ENCODE data around the gene RGS9. TPM values are rescaled to one million over a fixed set of nuclear protein-coding genes. Genes with fewer than 3 reads are reported as not detected.

RGS9 gene
- total and polyA plus RNA-seq, 2 donors (not counting 1 experiment from before 2014, with no cell fraction given) = 0.36 to 3.4 TPM

DNA sequence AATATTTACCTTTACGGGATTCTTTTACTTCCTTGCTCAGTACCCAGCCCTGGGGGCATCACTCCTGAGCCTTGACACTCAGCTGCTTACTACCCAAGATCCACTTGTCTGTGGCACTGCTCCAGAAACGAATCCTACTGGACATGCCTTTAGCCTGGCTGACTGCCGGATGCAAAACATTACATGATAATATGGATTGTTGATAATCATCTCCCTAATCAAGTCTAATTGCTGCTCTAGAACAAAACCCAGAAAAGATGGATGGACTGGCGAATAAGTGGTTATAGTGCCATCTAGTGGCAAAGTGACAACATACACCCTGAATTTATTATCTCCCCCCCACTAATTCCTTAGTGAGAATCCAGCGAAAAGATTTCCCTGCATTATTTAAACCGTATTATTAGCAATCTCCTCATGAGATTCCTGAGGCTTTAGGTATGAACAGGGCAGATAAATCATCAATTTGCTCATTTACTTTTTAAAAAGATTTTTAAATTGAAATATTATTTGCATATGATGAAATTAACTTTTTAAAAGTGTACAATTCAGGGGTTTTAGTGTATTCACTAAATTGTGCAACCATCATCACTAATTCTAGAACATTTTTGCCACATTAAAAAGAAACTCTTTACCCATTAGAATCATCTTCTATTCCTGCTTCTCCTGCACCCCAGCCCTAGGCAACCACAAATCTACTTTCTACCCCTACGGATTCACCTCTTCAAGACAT is 61.6 kb downstream of the RGS9 start:
- WGBS (ENCODE audit: insufficient coverage) = 75% methylated on average over 2 of the region's 7 CpGs
- no peak overlapping the region for H2AFZ ChIP-seq (ENCODE audit: insufficient read depth, low read depth, low read length, poor library complexity, severe bottlenecking)
- CTCF ChIA-PET = interaction anchor here (0.9 to 2.1 kb wide), 7 partner anchors 10 to 237 kb away, joined by 3 to 12 read pairs (median 4); partner anchors contain the start of gene RGS9

DNA sequence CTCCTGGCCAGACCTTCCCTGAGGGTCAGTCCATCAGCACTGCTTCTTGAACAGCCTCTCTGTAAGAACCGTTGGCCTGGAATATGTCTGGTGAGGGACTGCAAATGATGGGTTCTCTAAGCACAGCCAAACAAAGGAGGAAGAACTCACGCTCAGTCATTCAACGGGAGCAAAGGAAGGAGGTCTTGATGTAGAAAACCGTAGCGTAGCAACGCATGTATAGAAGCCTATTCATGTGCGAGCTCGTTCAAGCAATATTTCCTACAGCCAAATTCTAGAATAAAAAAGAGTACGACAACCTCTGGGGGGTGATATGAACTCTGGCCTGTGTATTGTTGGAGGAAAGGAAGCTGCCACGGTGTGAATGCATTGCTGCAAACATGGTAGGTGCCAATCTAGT is 64.2 kb downstream of the RGS9 start:
- H3K4me3 ChIP-seq (ENCODE audit: control extremely low read depth in 1 of 5, extremely low read depth in 1 of 5, insufficient read depth in 1 of 5, low read depth in 2 of 5, low read length in 4 of 5) = no peak overlapping the region
- ATAC-seq (ENCODE audit: low read depth) (no peak), DNase-seq (no peak)
- Mint-ChIP-seq H3K27ac (no peak overlapping the region), H3K4me1 (peaks cover 2% of the 10 kb centered on the region), H3K27me3 (no peaks in the 10 kb centered on the region), H3K9me3 (ENCODE audit: insufficient read depth) (no peaks in the 10 kb centered on the region), H3K4me3 (no peak overlapping the region)
- H3K4me2 ChIP-seq (replicated peaks; ENCODE audit: low read depth, low read length, poor library complexity, severe bottlenecking) = no peak overlapping the region
- H2AFZ ChIP-seq (ENCODE audit: insufficient read depth, low read depth, low read length, poor library complexity, severe bottlenecking) = no peak overlapping the region
- no peaks in the 10 kb centered on the region for H3K79me2 ChIP-seq (ENCODE audit: control insufficient read depth, insufficient read depth, low read length)
- ChIA-PET POLR2A (no interaction called here), CTCF (no interaction called here)
- H3K9me3 ChIP-seq (ENCODE audit: control extremely low read depth in 1 of 3, control insufficient read depth in 2 of 3, insufficient read depth in 1 of 3, low read length in 2 of 3) = no peaks in the 10 kb centered on the region
- H3K9ac ChIP-seq (ENCODE audit: low read length) = no peak overlapping the region
- intact Hi-C loops (cut with micrococcal nuclease) = no loop called here
- H3K27me3 ChIP-seq (replicated peaks in 1 of 4; ENCODE audit: control extremely low read depth in 1 of 4, control insufficient read depth in 3 of 4, insufficient read depth in 4 of 4, low read length in 3 of 4) = no peaks in the 10 kb centered on the region
- H3K4me1 ChIP-seq (ENCODE audit: control insufficient read depth in 2 of 2, insufficient read depth in 2 of 2, low read length in 2 of 2) = no peaks in the 10 kb centered on the region
- WGBS (ENCODE audit: insufficient coverage) = 88% methylated on average over 2 of the region's 10 CpGs
- TF ChIP-seq EZH2 (IDR thresholded peaks at IDR 0.05; ENCODE audit: borderline replicate concordance, insufficient read depth, low read depth, low read length, poor library complexity, severe bottlenecking) = no peak
- no peaks in the 10 kb centered on the region for H4K20me1 ChIP-seq (ENCODE audit: control insufficient read depth, insufficient read depth, low read length, poor library complexity, severe bottlenecking)
- no peak overlapping the region for H3K27ac ChIP-seq (ENCODE audit: low read length in 2 of 2)
- H3K36me3 ChIP-seq (replicated peaks in 1 of 2; ENCODE audit: control extremely low read depth in 1 of 2, control insufficient read depth in 1 of 2, extremely low read depth in 1 of 2, insufficient read depth in 2 of 2, low read length in 1 of 2) = no peaks in the 10 kb centered on the region

More for the DNA sequence above, 61.6 kb downstream of the RGS9 start:
- H3K27me3 ChIP-seq (replicated peaks in 1 of 4; ENCODE audit: control extremely low read depth in 1 of 4, control insufficient read depth in 3 of 4, insufficient read depth in 4 of 4, low read length in 3 of 4) = no peaks in the 10 kb centered on the region
- H3K9me3 ChIP-seq (ENCODE audit: control extremely low read depth in 1 of 3, control insufficient read depth in 2 of 3, insufficient read depth in 1 of 3, low read length in 2 of 3) = no peaks in the 10 kb centered on the region
- no peaks in the 10 kb centered on the region for H3K27me3 Mint-ChIP-seq
- no peak overlapping the region for H3K27ac Mint-ChIP-seq
- TF ChIP-seq, protein P1, sequence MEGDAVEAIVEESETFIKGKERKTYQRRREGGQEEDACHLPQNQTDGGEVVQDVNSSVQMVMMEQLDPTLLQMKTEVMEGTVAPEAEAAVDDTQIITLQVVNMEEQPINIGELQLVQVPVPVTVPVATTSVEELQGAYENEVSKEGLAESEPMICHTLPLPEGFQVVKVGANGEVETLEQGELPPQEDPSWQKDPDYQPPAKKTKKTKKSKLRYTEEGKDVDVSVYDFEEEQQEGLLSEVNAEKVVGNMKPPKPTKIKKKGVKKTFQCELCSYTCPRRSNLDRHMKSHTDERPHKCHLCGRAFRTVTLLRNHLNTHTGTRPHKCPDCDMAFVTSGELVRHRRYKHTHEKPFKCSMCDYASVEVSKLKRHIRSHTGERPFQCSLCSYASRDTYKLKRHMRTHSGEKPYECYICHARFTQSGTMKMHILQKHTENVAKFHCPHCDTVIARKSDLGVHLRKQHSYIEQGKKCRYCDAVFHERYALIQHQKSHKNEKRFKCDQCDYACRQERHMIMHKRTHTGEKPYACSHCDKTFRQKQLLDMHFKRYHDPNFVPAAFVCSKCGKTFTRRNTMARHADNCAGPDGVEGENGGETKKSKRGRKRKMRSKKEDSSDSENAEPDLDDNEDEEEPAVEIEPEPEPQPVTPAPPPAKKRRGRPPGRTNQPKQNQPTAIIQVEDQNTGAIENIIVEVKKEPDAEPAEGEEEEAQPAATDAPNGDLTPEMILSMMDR (IDR thresholded peaks at IDR 0.05) = peak; percentile 89
- TF ChIP-seq EZH2 (IDR thresholded peaks at IDR 0.05; ENCODE audit: borderline replicate concordance, insufficient read depth, low read depth, low read length, poor library complexity, severe bottlenecking) = no peak
- H3K9ac ChIP-seq (ENCODE audit: low read length) = no peak overlapping the region
- DNase-seq (peak; percentile 73), ATAC-seq (ENCODE audit: low read depth) (peak; percentile 53)
- POLR2A ChIA-PET = no interaction called here
- H3K9me3 Mint-ChIP-seq (ENCODE audit: insufficient read depth) = no peaks in the 10 kb centered on the region
- no peaks in the 10 kb centered on the region for H4K20me1 ChIP-seq (ENCODE audit: control insufficient read depth, insufficient read depth, low read length, poor library complexity, severe bottlenecking)
- no peaks in the 10 kb centered on the region for H3K79me2 ChIP-seq (ENCODE audit: control insufficient read depth, insufficient read depth, low read length)
- intact Hi-C loops (cut with micrococcal nuclease) = loop anchor here (1.0 to 5.0 kb wide), 5 partner anchors 62 to 422 kb away; partner anchors contain the start of genes LRRC37A3 and RGS9
- H3K4me1 ChIP-seq (ENCODE audit: control insufficient read depth in 2 of 2, insufficient read depth in 2 of 2, low read length in 2 of 2) = no peaks in the 10 kb centered on the region
- no peak overlapping the region for H3K4me2 ChIP-seq (replicated peaks; ENCODE audit: low read depth, low read length, poor library complexity, severe bottlenecking)
- H3K4me3 Mint-ChIP-seq = no peak overlapping the region
- H3K4me1 Mint-ChIP-seq = peaks cover 2% of the 10 kb centered on the region
- H3K36me3 ChIP-seq (replicated peaks in 1 of 2; ENCODE audit: control extremely low read depth in 1 of 2, control insufficient read depth in 1 of 2, extremely low read depth in 1 of 2, insufficient read depth in 2 of 2, low read length in 1 of 2) = no peaks in the 10 kb centered on the region
- H3K4me3 ChIP-seq (ENCODE audit: control extremely low read depth in 1 of 5, extremely low read depth in 1 of 5, insufficient read depth in 1 of 5, low read depth in 2 of 5, low read length in 4 of 5) = no peak overlapping the region
- H3K27ac ChIP-seq (ENCODE audit: low read length in 2 of 2) = no peak overlapping the region
